Lung (tissue), 12 donors: ENCODE measurements around the gene CAPN9. TPM values are rescaled to one million over a fixed set of nuclear protein-coding genes. Genes with fewer than 3 reads are reported as not detected.

ENCODE experiments used
- ATAC-seq: fragments of 200-7000 bp; cut with Tn5 transposase; one replicate; pipeline ENCODE4 v1.9.1; 2020; ENCODE audit warnings: moderate number of reproducible peaks; ENCODE audit not compliant: insufficient read depth, low FRiP score
- DNase-seq, 3 donors: peaks; one replicate each; pipeline ENCODE4 v3.0.0-alpha.2; 2013 to 2017
- H3K27ac ChIP-seq, 2 donors: one replicate each; pipeline ENCODE4 v1.5.1; 2013; ENCODE audit warnings: mild to moderate bottlenecking in 2 of 2, moderate library complexity in 2 of 2, control low read depth in 1 of 2, inconsistent platforms in 1 of 2, low read depth in 1 of 2, low read length in 1 of 2
- H3K27me3 ChIP-seq, 3 donors: one replicate each; pipeline ENCODE4 v1.5.1; 2013; ENCODE audit warnings: low read length in 2 of 3; ENCODE audit not compliant: control insufficient read depth in 3 of 3, insufficient read depth in 3 of 3
- H3K36me3 ChIP-seq, 4 donors: one replicate each; pipeline ENCODE4 v1.5.1; 2013; ENCODE audit warnings: low read length in 4 of 4, mild to moderate bottlenecking in 1 of 4, moderate library complexity in 1 of 4; ENCODE audit not compliant: control insufficient read depth in 4 of 4, insufficient read depth in 4 of 4
- H3K4me1 ChIP-seq, 5 donors: one replicate each; pipeline ENCODE4 v1.5.1; 2013; ENCODE audit warnings: low read length in 5 of 5, mild to moderate bottlenecking in 2 of 5, moderate library complexity in 1 of 5; ENCODE audit not compliant: control insufficient read depth in 5 of 5, insufficient read depth in 5 of 5
- H3K4me3 ChIP-seq: one replicate; pipeline ENCODE4 v1.5.1; 2013; ENCODE audit warnings: mild to moderate bottlenecking, control low read depth, moderate library complexity
- H3K9ac ChIP-seq, 2 donors: one replicate each; pipeline ENCODE4 v1.5.1; 2013; ENCODE audit warnings: low read length in 2 of 2, control low read depth in 1 of 2; ENCODE audit not compliant: insufficient read depth in 1 of 2
- H3K9me3 ChIP-seq, 4 donors: one replicate each; pipeline ENCODE4 v1.5.1; 2013; ENCODE audit warnings: low read length in 3 of 4, mild to moderate bottlenecking in 1 of 4, moderate library complexity in 1 of 4; ENCODE audit not compliant: control insufficient read depth in 4 of 4, insufficient read depth in 3 of 4
- CTCF ChIP-seq: IDR thresholded peaks from 2 replicates; pipeline ENCODE4 v1.5.1; 2012; ENCODE audit warnings: mild to moderate bottlenecking; ENCODE audit errors: control extremely low read depth, extremely low read depth
- WGBS, 2 donors: extraction: QIAGEN DNeasy Blood & Tissue Kit; methylation state at CpG; one replicate each; pipeline ENCODE4 v1.1.7; 2013; 5-methylcytosine and 5-hydroxymethylcytosine counted together
- polyA plus RNA-seq, 2 donors: library from polyadenylated mRNA; stranded (reverse); fragments of 200-250 nt; gene quantifications; one replicate each; pipeline ENCODE4 v1.2.1, GENCODE V29; 2013
- total RNA-seq, 2 donors: library from RNA; depleted of rRNA in 1 of 2; stranded (reverse); fragments of >200 nt in 1 of 2; gene quantifications; one replicate each; pipeline ENCODE4 v1.2.1, GENCODE V29; 2014 to 2021
- donor health status: control.
- donor health status: control.
- donor health status: Bipolar disorder and iron deficiency.
- donor health status: healthy.
- donor health status: DM: yes; HTN: yes; CAD: no.

CAPN9 gene
- total and polyA plus RNA-seq, 4 donors = 2.2 to 13.2 (median 7.6) TPM

GRCh38 chr1:230818367-230818766 is 71.2 kb downstream of the CAPN9 start:
- H3K9me3 ChIP-seq = no peaks in the 10 kb centered on the region
- no peaks in the 10 kb centered on the region for H3K27me3 ChIP-seq
- WGBS, 2 donors = 83 to 84% methylated on average over 1 of the region's 1 CpG
- ATAC-seq = no peak
- H3K9ac ChIP-seq = no peak overlapping the region
- peaks cover 0 to 9% (median 0%) of the 10 kb centered on the region in 5 donors for H3K4me1 ChIP-seq
- no peak for TF ChIP-seq CTCF
- DNase-seq = no peak
- no peaks in the 10 kb centered on the region for H3K36me3 ChIP-seq
- no peak overlapping the region for H3K27ac ChIP-seq
- no peak overlapping the region for H3K4me3 ChIP-seq

GRCh38 chr1:230818901-230819300 is 71.7 kb downstream of the CAPN9 start:
- 93% methylated on average over 6 of the region's 6 CpGs for WGBS, 2 donors
- TF ChIP-seq CTCF = no peak

GRCh38 chr1:230819976-230820375 is 72.8 kb downstream of the CAPN9 start:
- WGBS, 2 donors = 95 to 97% methylated on average over 4 of the region's 4 CpGs
- Histone ChIP-seq H3K9ac (no peak overlapping the region), H3K27me3 (no peaks in the 10 kb centered on the region), H3K4me1 (peaks cover 3 to 20% (median 4%) of the 10 kb centered on the region in 5 donors), H3K36me3 (no peaks in the 10 kb centered on the region), H3K4me3 (no peak overlapping the region), H3K9me3 (no peaks in the 10 kb centered on the region), H3K27ac (no peak overlapping the region)
- DNase-seq (no peak), ATAC-seq (no peak)
- no peak for TF ChIP-seq CTCF

More at GRCh38 chr1:230818901-230819300, 71.7 kb downstream of the CAPN9 start:
- Histone ChIP-seq H3K9me3 (no peaks in the 10 kb centered on the region), H3K27me3 (no peaks in the 10 kb centered on the region), H3K4me3 (no peak overlapping the region), H3K4me1 (peaks cover 0 to 11% (median 0%) of the 10 kb centered on the region in 5 donors), H3K9ac (no peak overlapping the region), H3K27ac (no peak overlapping the region), H3K36me3 (no peaks in the 10 kb centered on the region)
- ATAC-seq = no peak
- no peak for DNase-seq

GRCh38 chr1:230820568-230820967 is 73.4 kb downstream of the CAPN9 start:
- TF ChIP-seq CTCF = no peak

More at GRCh38 chr1:230820568-230820967, 73.4 kb downstream of the CAPN9 start:
- Histone ChIP-seq H3K4me3 (no peak overlapping the region), H3K27me3 (no peaks in the 10 kb centered on the region), H3K27ac (no peak overlapping the region), H3K36me3 (no peaks in the 10 kb centered on the region), H3K4me1 (peaks cover 4 to 17% (median 8%) of the 10 kb centered on the region in 5 donors), H3K9me3 (no peaks in the 10 kb centered on the region), H3K9ac (no peak overlapping the region)
- ATAC-seq (no peak), DNase-seq (no peak)
- 84 to 89% methylated on average over 4 of the region's 4 CpGs for WGBS, 2 donors
